ENCODE measurements around the gene SGMS1. TPM values are rescaled to one million over a fixed set of nuclear protein-coding genes. Genes with fewer than 3 reads are reported as not detected.
"Not testable (repeated sequence)": the region's sequence is repeated elsewhere in the genome, so short reads cannot be mapped to it uniquely, and the experiment has no call there.

SGMS1 gene
- total RNA-seq, 2 donors from 2014 or later = 19.4 to 19.5 TPM

GRCh38 chr10:50373821-50374501, 249.8 kb downstream of the SGMS1 start:
- Histone ChIP-seq H3K4me1 (peaks cover 7% of the 10 kb centered on the region), H3K36me3 (no peaks in the 10 kb centered on the region), H3K4me3 (no peak overlapping the region), H3K27me3 (no peaks in the 10 kb centered on the region), H3K9ac (ENCODE audit: low read depth in 2 of 2, low read length in 2 of 2) (no peak overlapping the region), H3K9me3 (no peaks in the 10 kb centered on the region), H3K27ac (no peak overlapping the region)
- intact Hi-C loops (cut with DNase I) = no loop called here
- TF ChIP-seq CTCF (IDR thresholded peaks at IDR 0.05) = no peak
- no peak for DNase-seq

GRCh38 chr10:50369931-50370330, 253.8 kb downstream of the SGMS1 start:
- peaks cover 3% of the 10 kb centered on the region for H3K4me1 ChIP-seq
- no peaks in the 10 kb centered on the region for H3K9me3 ChIP-seq
- DNase-seq = no peak
- H3K4me3 ChIP-seq = no peak overlapping the region
- intact Hi-C loops (cut with DNase I) = no loop called here
- H3K36me3 ChIP-seq = no peaks in the 10 kb centered on the region
- H3K27ac ChIP-seq = no peak overlapping the region
- no peaks in the 10 kb centered on the region for H3K27me3 ChIP-seq
- H3K9ac ChIP-seq (ENCODE audit: low read depth in 2 of 2, low read length in 2 of 2) = no peak overlapping the region
- TF ChIP-seq CTCF (IDR thresholded peaks at IDR 0.05) = no peak

- no peak for TF ChIP-seq CTCF (IDR thresholded peaks at IDR 0.05)
- no peaks in the 10 kb centered on the region for H3K36me3 ChIP-seq
- H3K9ac ChIP-seq (ENCODE audit: low read depth in 2 of 2, low read length in 2 of 2) = no peak overlapping the region
- no peak overlapping the region for H3K4me3 ChIP-seq
- intact Hi-C loops (cut with DNase I) = no loop called here
- H3K27me3 ChIP-seq = no peaks in the 10 kb centered on the region
- DNase-seq = peak; percentile 31
- H3K27ac ChIP-seq = no peak overlapping the region
- no peaks in the 10 kb centered on the region for H3K9me3 ChIP-seq
- H3K4me1 ChIP-seq = no peaks in the 10 kb centered on the region
These were observed 256.0 kb downstream of the SGMS1 start for GRCh38 chr10:50367732-50368131.

GRCh38 chr10:50366421-50366820, 257.3 kb downstream of the SGMS1 start:
- intact Hi-C loops (cut with DNase I); DNase-seq; H3K4me3 ChIP-seq; H3K4me1 ChIP-seq; H3K9ac ChIP-seq (ENCODE audit: low read depth in 2 of 2, low read length in 2 of 2); H3K36me3 ChIP-seq; H3K9me3 ChIP-seq; H3K27ac ChIP-seq; H3K27me3 ChIP-seq: not testable (repeated sequence)

- intact Hi-C loops (cut with DNase I); H3K36me3 ChIP-seq; H3K9me3 ChIP-seq; DNase-seq; H3K4me3 ChIP-seq; H3K27me3 ChIP-seq; H3K9ac ChIP-seq (ENCODE audit: low read depth in 2 of 2, low read length in 2 of 2); H3K4me1 ChIP-seq; H3K27ac ChIP-seq: not testable (repeated sequence)
These were observed 259.0 kb downstream of the SGMS1 start for GRCh38 chr10:50364730-50365129.

- Histone ChIP-seq H3K4me3 (no peak overlapping the region), H3K27me3 (no peaks in the 10 kb centered on the region), H3K9ac (ENCODE audit: low read depth in 2 of 2, low read length in 2 of 2) (no peak overlapping the region), H3K4me1 (no peaks in the 10 kb centered on the region), H3K9me3 (no peaks in the 10 kb centered on the region), H3K27ac (peak overlapping the region; percentile 1), H3K36me3 (no peaks in the 10 kb centered on the region)
- no peak for TF ChIP-seq CTCF (IDR thresholded peaks at IDR 0.05)
- no peak for DNase-seq
- intact Hi-C loops (cut with DNase I) = no loop called here
These were observed 261.1 kb downstream of the SGMS1 start for GRCh38 chr10:50362547-50363125.
